Fibroblast of skin of scalp (primary cell): Measurements from ENCODE around the gene CDC14B.
A peak's percentile ranks its signal among the peaks of the same experiment; 100 is the strongest.
"Not testable (repeated sequence)": the region's sequence is repeated elsewhere in the genome, so short reads cannot be mapped to it uniquely, and the experiment has no call there.

Experiments used
- DNase-seq: peaks from one replicate; pipeline ENCODE4 v3.0.0-alpha.2; 2013

Gene CDC14B

DNA sequence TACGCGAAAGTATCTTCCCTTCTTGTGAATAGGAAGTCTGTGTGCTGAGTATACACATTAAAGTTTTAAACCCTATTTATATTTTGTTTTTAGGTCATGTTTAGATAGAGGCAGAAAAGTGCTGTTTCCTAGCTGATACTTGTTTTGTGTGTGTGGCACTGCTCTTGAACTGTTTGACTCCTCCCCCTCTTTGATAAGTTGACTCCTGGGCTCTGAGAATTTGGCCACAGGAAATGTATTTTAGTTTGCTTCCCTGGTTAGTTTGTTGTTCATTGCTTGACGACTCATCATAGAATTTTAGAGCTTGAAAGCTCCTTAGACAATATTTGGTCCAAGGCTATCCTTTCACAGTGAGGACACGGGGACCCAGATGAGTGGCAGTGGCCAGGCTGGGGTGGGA lies 2.0 kb upstream of the CDC14B start:
- no peak for DNase-seq

GRCh38 chr9:96620832-96621269 lies 1.2 kb upstream of the CDC14B start:
- DNase-seq = no peak

DNA sequence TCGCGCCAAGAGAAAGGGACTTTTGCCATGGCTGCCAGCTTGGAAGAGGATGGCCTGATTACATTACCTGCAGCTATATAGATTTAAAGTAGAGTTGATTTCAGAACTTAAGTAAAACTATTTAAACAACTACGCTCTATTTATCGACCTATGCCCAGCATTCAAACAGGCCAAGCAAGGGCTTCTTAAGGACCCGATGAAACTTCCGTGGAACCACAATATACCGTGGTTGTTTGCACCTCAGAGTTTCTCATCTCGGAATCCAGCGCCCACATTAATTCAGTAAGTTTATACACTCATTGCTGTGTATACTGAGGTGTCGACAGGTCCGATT lies 505 bp upstream of the CDC14B start:
- no peak for DNase-seq

DNA sequence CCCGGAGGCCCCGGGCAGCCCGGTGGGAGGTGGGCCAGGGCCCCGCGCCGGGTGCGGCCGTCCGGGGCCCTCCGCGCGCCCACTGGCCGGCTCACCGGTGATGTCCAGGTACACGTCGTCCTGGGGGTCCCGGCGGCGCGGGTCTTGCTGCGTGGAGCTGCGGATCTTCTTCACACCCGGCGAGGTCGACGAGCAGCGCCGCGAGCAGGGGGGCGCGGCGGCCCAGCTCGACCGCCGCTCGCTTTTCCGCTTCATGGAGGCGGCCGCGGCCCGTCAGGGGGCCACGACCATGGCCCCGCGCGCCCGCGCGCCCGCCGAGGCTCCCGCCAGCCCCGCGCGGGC lies 548 bp downstream of the CDC14B start:
- no peak for DNase-seq

DNA sequence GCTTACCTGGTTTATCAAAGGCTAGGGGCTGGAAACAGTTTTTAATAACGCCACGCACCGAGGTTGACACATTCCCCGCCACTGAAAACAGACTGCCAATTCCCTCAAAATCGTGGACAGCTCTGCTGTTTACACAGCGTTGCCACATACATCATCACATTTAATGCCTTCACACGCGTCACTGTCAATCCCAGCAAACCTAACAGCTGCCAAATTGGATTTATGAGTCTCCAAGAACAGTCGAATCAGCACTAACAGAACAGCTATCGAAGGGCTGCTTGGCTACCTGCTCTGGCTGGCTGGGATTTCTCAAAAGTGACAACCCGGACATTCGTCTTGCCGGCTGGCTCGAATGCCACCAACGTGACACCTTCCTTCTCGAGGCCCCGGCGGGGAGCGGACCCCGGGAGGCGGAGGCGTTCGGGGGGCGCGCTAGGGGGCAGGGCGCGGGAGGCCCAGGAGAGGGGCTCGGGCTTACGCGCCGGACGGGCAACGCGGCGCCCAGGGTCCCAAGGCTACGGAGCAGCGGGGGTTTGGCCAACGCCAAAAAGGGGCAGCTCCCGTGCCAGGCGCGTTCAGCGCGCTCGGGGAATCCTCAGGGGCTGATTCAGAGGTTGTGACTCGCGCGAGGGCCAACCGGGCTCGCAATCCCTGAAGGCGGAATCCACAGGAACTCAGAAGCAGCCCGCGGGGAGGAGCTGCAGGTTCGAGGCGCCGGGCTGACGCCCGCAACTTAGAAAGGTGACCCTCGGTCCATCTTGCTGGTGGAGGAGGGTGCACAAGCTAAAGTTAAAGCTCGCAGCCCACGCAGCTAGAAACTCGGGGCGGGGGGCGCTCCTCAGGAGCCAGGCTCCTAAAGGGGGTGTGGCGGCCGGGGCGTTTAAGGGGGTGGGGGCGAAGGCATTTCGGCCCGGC lies 1.2 kb downstream of the CDC14B start:
- peak; percentile 31 for DNase-seq

GRCh38 chr9:96617439-96618185 lies 2.0 kb downstream of the CDC14B start:
- DNase-seq = no peak

GRCh38 chr9:96616817-96617438 lies 2.7 kb downstream of the CDC14B start:
- no peak for DNase-seq

DNA sequence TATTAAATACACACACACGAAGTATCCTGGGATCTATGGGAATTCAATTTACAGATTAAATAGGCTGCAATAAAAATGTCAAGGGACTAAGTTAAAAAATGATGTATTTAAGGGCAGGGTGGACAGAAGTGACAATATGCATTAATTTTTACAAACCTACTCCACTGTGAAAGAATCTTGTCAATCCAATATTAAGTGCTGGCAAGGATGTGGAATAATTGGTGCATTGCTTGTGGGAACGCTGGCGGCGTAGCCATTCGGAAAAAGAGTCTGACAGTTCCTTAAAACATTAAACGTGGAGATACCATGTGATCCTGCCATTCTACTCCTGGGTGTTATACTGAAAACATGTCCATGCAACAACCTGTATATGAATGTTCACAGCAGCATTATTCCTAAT lies 4.2 kb downstream of the CDC14B start:
- DNase-seq = no peak

DNA sequence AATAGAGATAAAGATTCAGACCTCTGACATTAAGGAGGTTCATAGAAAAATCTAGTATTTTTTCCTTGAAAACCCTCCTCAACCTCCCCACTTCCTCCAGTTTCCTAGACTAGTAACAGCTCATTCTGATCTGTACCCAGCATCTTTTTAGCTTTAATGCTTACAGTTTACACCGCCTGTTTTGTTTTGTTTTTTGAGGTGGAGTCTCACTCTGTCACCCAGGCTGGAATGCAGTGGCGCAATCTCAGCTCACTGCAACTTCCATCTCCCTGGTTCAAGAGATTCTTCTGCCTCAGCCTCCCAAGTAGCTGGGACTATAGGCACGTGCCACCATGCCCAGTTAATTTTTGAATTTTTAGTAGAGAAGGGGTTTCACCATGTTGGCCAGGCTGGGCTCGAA lies 5.0 kb downstream of the CDC14B start:
- not testable (repeated sequence) for DNase-seq

DNA sequence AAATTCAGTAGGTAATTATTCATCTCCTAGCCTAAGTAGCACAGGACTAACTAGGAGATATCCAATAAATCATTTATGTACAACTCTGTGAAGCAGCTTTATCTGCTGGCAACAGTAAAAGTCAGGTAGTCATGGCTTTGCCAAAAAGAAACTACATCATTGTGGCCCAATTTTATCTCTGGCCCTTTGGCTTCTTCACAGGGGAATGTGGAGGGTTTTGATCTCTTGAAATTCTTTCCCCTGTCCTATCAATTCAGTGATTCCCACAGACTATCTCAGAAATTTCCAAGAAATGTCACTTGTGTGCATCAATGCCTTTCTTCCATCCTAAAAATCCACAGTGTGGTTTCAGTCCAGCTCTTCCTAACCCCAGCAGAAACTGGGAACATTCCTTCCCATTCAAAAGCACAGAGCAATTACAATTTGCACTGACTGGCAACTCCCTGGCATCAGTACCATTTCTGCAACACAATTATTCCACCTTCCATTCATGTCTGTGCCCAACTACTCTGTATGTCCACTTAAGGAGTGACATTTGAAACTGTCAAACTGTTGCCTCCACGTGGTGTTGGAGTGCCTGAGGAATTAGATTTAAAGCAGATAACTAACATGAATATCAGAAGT lies 6.6 kb downstream of the CDC14B start:
- no peak for DNase-seq

- DNase-seq = peak; percentile 76
These were observed 7.3 kb downstream of the CDC14B start for GRCh38 chr9:96612105-96612965.

- no peak for DNase-seq
These were observed 8.3 kb downstream of the CDC14B start for GRCh38 chr9:96611302-96611701.

DNA sequence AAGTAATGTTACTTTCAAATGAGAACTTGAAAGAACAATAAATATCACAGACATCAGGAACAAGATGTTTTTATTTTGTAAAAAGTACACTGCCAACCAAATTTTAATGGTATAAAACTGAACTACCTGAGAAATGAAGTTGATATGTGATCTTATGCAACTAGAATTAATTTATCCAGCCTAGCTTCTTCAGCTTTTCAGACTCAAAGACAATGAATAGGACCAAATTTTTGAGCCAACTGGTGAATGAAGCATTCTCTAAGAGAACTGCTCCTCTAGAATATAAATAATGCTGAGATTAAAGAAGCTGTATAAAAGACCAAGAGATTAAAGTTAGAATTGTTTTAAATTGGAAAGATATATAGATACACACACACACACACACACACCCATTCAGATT lies 9.9 kb downstream of the CDC14B start:
- DNase-seq = no peak

GRCh38 chr9:96607971-96608370 lies 11.7 kb downstream of the CDC14B start:
- DNase-seq = no peak

- DNase-seq = no peak
These were observed 14.3 kb downstream of the CDC14B start for GRCh38 chr9:96605328-96605727.

DNA sequence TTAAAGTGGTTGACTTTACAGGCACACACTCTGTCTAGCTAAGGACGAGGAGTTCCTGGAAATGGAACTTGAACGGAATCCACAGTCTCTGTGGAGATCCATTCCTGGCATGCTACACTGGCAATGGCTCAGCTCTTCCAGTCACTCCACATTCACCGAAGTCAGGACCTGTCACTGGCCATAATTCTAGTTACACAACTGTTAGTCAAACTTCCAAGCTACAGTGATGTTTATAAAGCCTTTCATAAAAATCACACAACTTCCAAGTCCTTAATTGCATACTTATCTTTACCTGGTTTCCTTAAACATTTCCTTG lies 15.7 kb downstream of the CDC14B start:
- DNase-seq = no peak

GRCh38 chr9:96603305-96604003 lies 16.2 kb downstream of the CDC14B start:
- DNase-seq = no peak

- no peak for DNase-seq
These were observed 20.3 kb downstream of the CDC14B start for GRCh38 chr9:96599298-96599697.

DNA sequence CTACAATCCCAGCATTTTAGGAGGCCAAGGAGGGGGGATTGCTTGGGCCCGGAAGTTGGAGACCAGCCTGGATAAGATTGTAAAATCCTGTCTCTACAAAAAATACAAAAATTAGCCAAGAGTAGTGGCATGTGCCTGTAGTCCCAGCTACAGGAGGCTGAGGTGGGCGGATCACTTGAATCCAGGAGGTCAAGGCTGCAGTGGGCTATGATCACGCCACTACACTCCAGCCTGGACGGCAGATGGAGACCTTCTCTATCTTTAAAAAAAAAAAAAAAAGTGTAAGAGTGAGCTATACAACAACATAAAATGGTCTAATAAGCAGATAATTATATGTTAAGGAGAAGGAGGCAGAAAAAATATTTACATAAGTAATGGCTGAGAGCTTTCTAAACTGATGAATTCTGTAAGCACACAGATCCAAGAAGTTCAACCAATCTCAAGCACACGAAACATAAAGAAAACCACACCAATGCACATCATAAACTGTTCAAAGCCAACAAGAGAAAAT lies 23.0 kb downstream of the CDC14B start:
- DNase-seq = no peak

DNA sequence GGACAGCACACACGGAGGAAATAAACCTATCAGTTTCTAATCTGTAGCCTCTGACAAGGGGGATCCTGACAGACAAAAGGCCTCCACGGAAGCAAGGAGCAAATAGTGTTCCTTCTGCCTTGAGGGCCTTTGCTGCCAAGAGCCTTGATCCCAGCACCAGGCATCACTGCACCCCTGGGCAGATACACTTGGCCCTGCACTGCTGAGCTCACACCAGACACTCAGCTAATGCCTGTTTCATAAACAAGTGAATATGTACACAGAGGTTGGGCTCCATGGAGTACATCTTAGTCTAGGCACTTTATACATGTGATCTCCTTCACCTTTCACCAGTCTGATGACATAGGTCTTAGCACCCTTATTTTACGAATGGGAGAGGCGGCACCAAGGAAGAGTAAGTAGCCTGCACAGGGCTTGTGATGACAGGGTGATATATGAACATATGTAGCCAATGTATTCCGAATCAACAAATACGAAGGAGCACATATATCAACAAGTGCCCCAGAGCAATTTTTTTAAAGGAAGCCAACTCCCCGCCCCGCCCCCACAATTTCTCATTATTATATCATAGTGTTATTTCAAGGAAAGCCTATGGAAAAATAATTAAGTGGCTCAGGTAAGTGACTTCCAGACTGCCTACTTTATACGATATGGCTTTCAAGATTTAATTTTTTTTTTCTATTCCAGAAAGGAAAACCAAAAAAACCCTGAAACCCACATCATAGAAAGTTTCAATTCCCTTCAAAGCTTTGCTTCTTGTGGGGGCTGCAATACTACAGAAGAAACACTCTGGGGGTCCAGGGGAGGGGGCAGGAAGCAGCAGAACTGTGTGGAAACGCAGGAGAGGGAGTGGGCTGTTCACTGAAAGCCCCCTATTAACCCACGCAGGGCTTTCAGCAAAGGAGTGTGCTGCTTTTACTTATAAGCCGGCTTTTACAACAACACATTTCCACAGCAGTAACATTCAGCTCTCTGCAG lies 32.0 kb downstream of the CDC14B start:
- no peak for DNase-seq
